ENCODE measurements around the gene CDK11B. TPM values are rescaled to one million over a fixed set of nuclear protein-coding genes. Genes with fewer than 3 reads are reported as not detected.

The CDK11B gene
- total RNA-seq, 1 experiment from 2014 or later = 30.1 TPM

- H3T11ph ChIP-seq (ENCODE audit: low read length) = no peak overlapping the region
- no peaks in the 10 kb centered on the region for H3K27me3 ChIP-seq (ENCODE audit: insufficient read depth, low read length)
- H2BK12ac ChIP-seq (ENCODE audit: insufficient read length, low read depth, low read length) = no peak overlapping the region
- H4K20me1 ChIP-seq (ENCODE audit: control insufficient read depth, insufficient read depth, insufficient read length) = no peaks in the 10 kb centered on the region
- H4K91ac ChIP-seq (ENCODE audit: insufficient read length, low read depth, low read length) = no peak overlapping the region
- no peak overlapping the region for H2AFZ ChIP-seq (ENCODE audit: low read length)
- H3K79me1 ChIP-seq (ENCODE audit: insufficient read depth, low read depth, low read length, poor library complexity, severe bottlenecking) = no peaks in the 10 kb centered on the region
- H3K4me1 ChIP-seq (ENCODE audit: insufficient read depth, low read length) = no peaks in the 10 kb centered on the region
- no peaks in the 10 kb centered on the region for H3K79me2 ChIP-seq (ENCODE audit: insufficient read depth, low read length)
- no peak overlapping the region for H2BK120ac ChIP-seq (ENCODE audit: low read depth, low read length, poor library complexity, severe bottlenecking)
- no peak overlapping the region for H3K4me2 ChIP-seq (ENCODE audit: insufficient read depth, insufficient read length, low read length)
- no peak overlapping the region for H3K27ac ChIP-seq (ENCODE audit: insufficient read length, low read depth, low read length)
- no peak overlapping the region for H3K23ac ChIP-seq (ENCODE audit: insufficient read length, low read depth, low read length)
- Mint-ChIP-seq H3K27me3 (ENCODE audit: low read depth) (no peaks in the 10 kb centered on the region; the same call in 1 of the 2 replicates), H3K27ac (no peak overlapping the region), H3K9me3 (no peaks in the 10 kb centered on the region), H3K4me1 (peaks cover 2% of the 10 kb centered on the region in 2 experiments; a peak in 2 of 4 replicates), H3K36me3 (ENCODE audit: insufficient read depth in 1 of 3, low read depth in 3 of 3) (peaks cover 2 to 8% (median 6%) of the 10 kb centered on the region in 3 experiments; a peak in 6 of 7 replicates), H3K4me3 (no peak overlapping the region)
- no peak overlapping the region for H2BK15ac ChIP-seq (ENCODE audit: low read depth, low read length)
- no peak overlapping the region for H3K56ac ChIP-seq (ENCODE audit: insufficient read length, low read depth, low read length)
- peaks cover 5% of the 10 kb centered on the region for H3K23me2 ChIP-seq (ENCODE audit: insufficient read length, low read depth, low read length, poor library complexity, severe bottlenecking)
- no peak overlapping the region for H4K5ac ChIP-seq (ENCODE audit: insufficient read length, low read depth, low read length)
- H2BK20ac ChIP-seq (ENCODE audit: low read depth, low read length, poor library complexity, severe bottlenecking) = no peak overlapping the region
- H3K14ac ChIP-seq (ENCODE audit: insufficient read depth, low read length) = no peak overlapping the region; the same call in 1 of the 2 replicates
- WGBS (ENCODE audit: extremely low coverage, insufficient read length, low lambda C conversion rate) = no CpG with 5 or more reads among the region's 31 CpGs
- no peak for TF ChIP-seq CTCF (conservative IDR thresholded peaks at IDR 0.05)
- no peak overlapping the region for H3K4ac ChIP-seq (ENCODE audit: low read depth, low read length)
- H3K18ac ChIP-seq (ENCODE audit: insufficient read length, low read depth, low read length) = no peak overlapping the region
- H3K9me3 ChIP-seq (ENCODE audit: control insufficient read depth, low read depth, low read length) = no peaks in the 10 kb centered on the region
- H2AK5ac ChIP-seq (ENCODE audit: insufficient read length, low read length) = no peak overlapping the region
- no peak overlapping the region for H4K8ac ChIP-seq (replicated peaks; ENCODE audit: insufficient read length, low read depth, low read length)
- H3K9ac ChIP-seq (ENCODE audit: extremely low read depth, insufficient read length, low read length) = no peak overlapping the region
- no peak for DNase-seq
- H2BK5ac ChIP-seq (ENCODE audit: insufficient read length, low read length) = no peak overlapping the region
Measured at GRCh38 chr1:1621173-1622009, 37.4 kb downstream of the CDK11B start.

Measured in H9 (cell line).